ENCODE measurements around the gene HAT1. TPM values are rescaled to one million over a fixed set of nuclear protein-coding genes. Genes with fewer than 3 reads are reported as not detected.

HAT1 gene
- total and polyA plus RNA-seq, 4 donors: 23.8 to 32.6 (median 28.4) TPM

DNA sequence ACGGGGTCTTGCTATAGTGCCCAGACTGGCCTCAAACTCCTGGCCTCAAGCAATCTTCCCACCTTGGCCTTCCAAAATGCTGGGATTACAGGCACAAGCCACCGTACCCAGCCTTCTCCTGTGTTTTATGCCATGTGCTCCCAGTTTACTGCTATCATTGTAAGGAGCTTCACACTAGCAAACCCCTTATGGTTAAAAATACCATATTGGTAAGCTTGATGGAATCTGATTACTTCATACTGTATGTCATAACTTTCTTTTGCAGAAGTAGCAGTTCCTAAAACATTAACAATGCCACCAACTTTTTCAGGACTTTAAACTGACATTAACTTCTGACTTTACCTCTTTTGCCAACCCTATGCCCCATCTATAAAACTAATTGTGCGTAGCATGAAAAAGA, 36.2 kb downstream of the HAT1 start:
- DNase-seq (no peak), ATAC-seq (ENCODE audit: low FRiP score) (no peak)
- intact Hi-C loops (cut with DNase I): no loop called here
- Histone ChIP-seq H3K27ac (ENCODE audit: low read depth in 1 of 2, low read length in 2 of 2) (no peak overlapping the region), H3K36me3 (ENCODE audit: control insufficient read depth in 1 of 2, insufficient read depth in 2 of 2, low read length in 1 of 2) (peaks cover 0 to 3% of the 10 kb centered on the region in 2 donors), H3K4me1 (ENCODE audit: control insufficient read depth in 1 of 2, insufficient read depth in 2 of 2, low read length in 2 of 2) (no peaks in the 10 kb centered on the region), H3K4me3 (ENCODE audit: low read length in 2 of 2) (no peak overlapping the region), H3K27me3 (ENCODE audit: control insufficient read depth in 1 of 2, insufficient read depth in 2 of 2, low read length in 1 of 2) (no peaks in the 10 kb centered on the region), H3K9me3 (ENCODE audit: control insufficient read depth, low read length) (no peaks in the 10 kb centered on the region)
- WGBS, 2 donors: 78 to 81% methylated on average over 3 of the region's 3 CpGs

DNA sequence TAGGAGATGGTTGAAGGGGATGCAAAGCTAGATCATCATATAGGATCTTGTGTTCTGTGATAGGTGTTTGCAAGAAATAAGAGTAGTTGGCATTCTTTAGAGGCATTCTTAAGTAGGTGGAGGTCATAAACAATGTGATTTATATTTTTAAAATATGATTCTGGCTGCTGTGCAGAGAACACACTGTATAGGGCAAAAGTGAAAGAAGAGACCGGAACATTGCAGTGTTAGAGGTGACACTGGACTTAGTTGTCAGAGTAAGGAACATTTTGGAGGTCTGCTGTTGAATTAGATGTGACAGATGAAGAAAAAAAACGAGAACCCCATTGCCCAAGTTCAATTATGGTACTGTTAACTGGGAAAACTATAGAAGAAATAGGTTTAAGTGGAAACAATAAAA, 37.7 kb downstream of the HAT1 start:
- 93% methylated on average over 2 of the region's 2 CpGs for WGBS, 2 donors
- intact Hi-C loops (cut with DNase I): no loop called here
- Histone ChIP-seq H3K36me3 (ENCODE audit: control insufficient read depth in 1 of 2, insufficient read depth in 2 of 2, low read length in 1 of 2) (peaks cover 0 to 3% of the 10 kb centered on the region in 2 donors), H3K27ac (ENCODE audit: low read depth in 1 of 2, low read length in 2 of 2) (no peak overlapping the region), H3K4me1 (ENCODE audit: control insufficient read depth in 1 of 2, insufficient read depth in 2 of 2, low read length in 2 of 2) (no peaks in the 10 kb centered on the region), H3K4me3 (ENCODE audit: low read length in 2 of 2) (no peak overlapping the region), H3K27me3 (ENCODE audit: control insufficient read depth in 1 of 2, insufficient read depth in 2 of 2, low read length in 1 of 2) (no peaks in the 10 kb centered on the region), H3K9me3 (ENCODE audit: control insufficient read depth, low read length) (no peaks in the 10 kb centered on the region)
- no peak for ATAC-seq (ENCODE audit: low FRiP score)
- no peak for DNase-seq

DNA sequence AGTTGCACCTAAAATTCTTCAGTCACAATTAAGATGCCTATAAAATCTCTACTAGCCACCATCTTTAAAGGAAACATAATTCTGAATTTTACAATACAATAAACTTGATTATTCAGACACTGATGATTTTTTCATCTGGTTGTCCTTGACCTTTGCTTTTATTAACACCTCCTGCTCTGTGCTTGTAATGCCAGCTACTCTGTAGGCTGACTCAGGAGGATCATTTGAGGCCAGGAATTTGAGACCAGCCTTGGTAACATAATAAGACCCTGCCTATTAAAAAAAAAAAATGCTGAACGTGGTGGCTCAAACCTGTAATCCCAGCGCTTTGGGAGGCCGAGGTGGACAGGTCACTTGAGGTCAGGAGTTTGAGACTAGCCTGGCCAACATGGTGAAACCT, 38.3 kb downstream of the HAT1 start:
- no peak for ATAC-seq (ENCODE audit: low FRiP score)
- 89 to 91% methylated on average over 3 of the region's 3 CpGs for WGBS, 2 donors
- no peaks in the 10 kb centered on the region for H3K4me1 ChIP-seq (ENCODE audit: control insufficient read depth in 1 of 2, insufficient read depth in 2 of 2, low read length in 2 of 2)

DNA sequence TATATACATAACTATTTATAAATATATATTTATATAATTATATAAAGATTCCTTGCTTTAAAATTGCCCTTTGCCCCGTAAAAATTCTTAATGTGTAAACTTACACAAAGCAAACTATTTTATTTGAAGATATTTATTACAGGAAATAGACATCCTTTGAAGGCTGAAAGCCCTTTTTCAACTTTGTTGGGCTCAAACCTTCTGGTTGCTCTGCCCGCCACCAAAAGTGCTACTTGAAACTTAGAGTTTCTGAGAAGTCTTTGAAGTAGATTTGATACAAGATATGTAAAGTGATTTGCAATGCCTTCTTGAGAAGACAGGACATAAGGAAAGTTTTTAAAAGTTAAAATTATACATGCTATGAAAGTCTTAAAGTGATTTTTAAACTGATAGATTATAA, 40.9 kb downstream of the HAT1 start:
- ATAC-seq (ENCODE audit: low FRiP score): no peak
- H3K4me1 ChIP-seq (ENCODE audit: control insufficient read depth in 1 of 2, insufficient read depth in 2 of 2, low read length in 2 of 2): no peaks in the 10 kb centered on the region
- no peak overlapping the region for H3K4me3 ChIP-seq (ENCODE audit: low read length in 2 of 2)
- H3K27me3 ChIP-seq (ENCODE audit: control insufficient read depth in 1 of 2, insufficient read depth in 2 of 2, low read length in 1 of 2): no peaks in the 10 kb centered on the region
- DNase-seq: no peak
- H3K36me3 ChIP-seq (ENCODE audit: control insufficient read depth in 1 of 2, insufficient read depth in 2 of 2, low read length in 1 of 2): no peaks in the 10 kb centered on the region
- intact Hi-C loops (cut with DNase I): no loop called here
- no peak overlapping the region for H3K27ac ChIP-seq (ENCODE audit: low read depth in 1 of 2, low read length in 2 of 2)
- no peaks in the 10 kb centered on the region for H3K9me3 ChIP-seq (ENCODE audit: control insufficient read depth, low read length)
- 98 to 99% methylated on average over 2 of the region's 2 CpGs for WGBS, 2 donors

More for the DNA sequence above, 38.3 kb downstream of the HAT1 start:
- Histone ChIP-seq H3K36me3 (ENCODE audit: control insufficient read depth in 1 of 2, insufficient read depth in 2 of 2, low read length in 1 of 2) (peaks cover 0 to 3% of the 10 kb centered on the region in 2 donors), H3K4me3 (ENCODE audit: low read length in 2 of 2) (no peak overlapping the region), H3K27ac (ENCODE audit: low read depth in 1 of 2, low read length in 2 of 2) (no peak overlapping the region), H3K9me3 (ENCODE audit: control insufficient read depth, low read length) (no peaks in the 10 kb centered on the region), H3K27me3 (ENCODE audit: control insufficient read depth in 1 of 2, insufficient read depth in 2 of 2, low read length in 1 of 2) (no peaks in the 10 kb centered on the region)
- intact Hi-C loops (cut with DNase I): no loop called here
- no peak for DNase-seq

DNA sequence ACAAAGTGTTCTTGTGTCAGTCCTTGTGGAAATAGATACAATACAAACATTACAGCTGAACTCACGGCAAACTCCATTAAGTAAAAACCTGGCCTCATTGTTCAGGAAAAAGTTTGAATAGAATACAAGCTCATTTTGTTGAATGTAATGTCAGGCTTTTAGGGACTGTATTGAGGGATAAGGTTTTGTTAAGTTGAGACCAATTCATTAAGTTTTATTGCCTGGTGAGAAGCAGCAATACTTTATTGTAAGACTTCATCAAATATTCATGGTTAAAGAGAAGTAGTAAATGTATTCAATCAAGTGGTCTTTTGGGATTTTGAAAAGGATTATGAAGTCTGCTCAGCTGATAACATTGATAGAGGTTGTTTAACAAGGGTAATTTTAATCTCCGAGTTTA, 42.0 kb downstream of the HAT1 start:
- WGBS, 2 donors: 89 to 90% methylated on average over 2 of the region's 2 CpGs
- DNase-seq (no peak), ATAC-seq (ENCODE audit: low FRiP score) (no peak)
- no peaks in the 10 kb centered on the region for H3K27me3 ChIP-seq (ENCODE audit: control insufficient read depth in 1 of 2, insufficient read depth in 2 of 2, low read length in 1 of 2)
- no peaks in the 10 kb centered on the region for H3K36me3 ChIP-seq (ENCODE audit: control insufficient read depth in 1 of 2, insufficient read depth in 2 of 2, low read length in 1 of 2)
- H3K9me3 ChIP-seq (ENCODE audit: control insufficient read depth, low read length): no peaks in the 10 kb centered on the region
- no peak overlapping the region for H3K4me3 ChIP-seq (ENCODE audit: low read length in 2 of 2)
- H3K27ac ChIP-seq (ENCODE audit: low read depth in 1 of 2, low read length in 2 of 2): no peak overlapping the region
- intact Hi-C loops (cut with DNase I): no loop called here
- no peaks in the 10 kb centered on the region for H3K4me1 ChIP-seq (ENCODE audit: control insufficient read depth in 1 of 2, insufficient read depth in 2 of 2, low read length in 2 of 2)

DNA sequence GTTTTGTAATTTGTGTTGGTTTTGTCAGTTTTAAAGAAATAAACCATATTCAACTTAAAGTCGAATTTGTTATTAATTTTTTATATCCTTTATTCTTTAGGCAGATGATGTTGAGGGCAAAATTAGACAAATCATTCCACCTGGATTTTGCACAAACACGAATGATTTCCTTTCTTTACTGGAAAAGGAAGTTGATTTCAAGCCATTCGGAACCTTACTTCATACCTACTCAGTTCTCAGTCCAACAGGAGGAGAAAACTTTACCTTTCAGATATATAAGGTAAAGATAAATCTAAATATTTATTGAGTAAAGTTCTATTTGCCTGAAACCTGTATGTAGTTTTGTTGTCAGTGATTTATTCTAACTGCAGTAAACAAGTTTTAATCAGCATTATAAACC, 43.0 kb downstream of the HAT1 start:
- Histone ChIP-seq H3K27ac (ENCODE audit: low read depth in 1 of 2, low read length in 2 of 2) (no peak overlapping the region), H3K36me3 (ENCODE audit: control insufficient read depth in 1 of 2, insufficient read depth in 2 of 2, low read length in 1 of 2) (no peaks in the 10 kb centered on the region), H3K4me3 (ENCODE audit: low read length in 2 of 2) (no peak overlapping the region), H3K9me3 (ENCODE audit: control insufficient read depth, low read length) (no peaks in the 10 kb centered on the region), H3K4me1 (ENCODE audit: control insufficient read depth in 1 of 2, insufficient read depth in 2 of 2, low read length in 2 of 2) (no peaks in the 10 kb centered on the region), H3K27me3 (ENCODE audit: control insufficient read depth in 1 of 2, insufficient read depth in 2 of 2, low read length in 1 of 2) (no peaks in the 10 kb centered on the region)
- DNase-seq (no peak), ATAC-seq (ENCODE audit: low FRiP score) (no peak)
- intact Hi-C loops (cut with DNase I): no loop called here
- WGBS, 2 donors: 90 to 92% methylated on average over 3 of the region's 3 CpGs

DNA sequence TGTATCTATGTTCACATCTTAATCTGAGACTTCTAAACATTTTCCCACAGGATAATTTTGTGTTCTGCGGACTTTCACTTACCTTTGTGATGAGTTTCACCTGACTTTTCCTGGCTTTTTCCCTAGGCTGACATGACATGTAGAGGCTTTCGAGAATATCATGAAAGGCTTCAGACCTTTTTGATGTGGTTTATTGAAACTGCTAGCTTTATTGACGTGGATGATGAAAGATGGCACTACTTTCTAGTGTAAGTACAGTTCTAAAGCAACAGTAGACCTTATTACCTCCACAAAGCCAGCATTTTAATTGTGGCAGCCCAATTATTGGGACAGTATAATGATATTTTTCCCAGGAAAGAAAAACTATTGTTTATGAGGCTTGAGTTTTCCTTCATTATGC, 43.4 kb downstream of the HAT1 start:
- DNase-seq (no peak), ATAC-seq (ENCODE audit: low FRiP score) (no peak)
- intact Hi-C loops (cut with DNase I): no loop called here
- 95 to 96% methylated on average over 3 of the region's 3 CpGs for WGBS, 2 donors
- Histone ChIP-seq H3K27me3 (ENCODE audit: control insufficient read depth in 1 of 2, insufficient read depth in 2 of 2, low read length in 1 of 2) (no peaks in the 10 kb centered on the region), H3K4me1 (ENCODE audit: control insufficient read depth in 1 of 2, insufficient read depth in 2 of 2, low read length in 2 of 2) (no peaks in the 10 kb centered on the region), H3K36me3 (ENCODE audit: control insufficient read depth in 1 of 2, insufficient read depth in 2 of 2, low read length in 1 of 2) (no peaks in the 10 kb centered on the region), H3K9me3 (ENCODE audit: control insufficient read depth, low read length) (no peaks in the 10 kb centered on the region), H3K27ac (ENCODE audit: low read depth in 1 of 2, low read length in 2 of 2) (no peak overlapping the region), H3K4me3 (ENCODE audit: low read length in 2 of 2) (no peak overlapping the region)

DNA sequence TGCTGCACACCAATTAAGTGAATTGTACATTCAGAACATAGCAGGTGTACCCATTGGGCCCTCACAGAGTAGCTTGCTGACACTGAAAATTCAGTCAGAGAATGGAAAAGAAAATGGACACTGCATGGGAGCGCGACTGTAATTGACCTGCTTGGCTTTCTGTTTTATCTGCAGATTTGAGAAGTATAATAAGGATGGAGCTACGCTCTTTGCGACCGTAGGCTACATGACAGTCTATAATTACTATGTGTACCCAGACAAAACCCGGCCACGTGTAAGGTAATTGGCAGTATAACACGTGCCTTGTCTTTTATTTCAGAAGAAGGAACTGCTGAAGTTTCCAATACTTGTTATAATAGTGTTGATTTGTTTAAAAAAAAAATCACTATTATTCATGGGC, 44.0 kb downstream of the HAT1 start:
- no peak overlapping the region for H3K27ac ChIP-seq (ENCODE audit: low read depth in 1 of 2, low read length in 2 of 2)
- H3K36me3 ChIP-seq (ENCODE audit: control insufficient read depth in 1 of 2, insufficient read depth in 2 of 2, low read length in 1 of 2): no peaks in the 10 kb centered on the region
- intact Hi-C loops (cut with DNase I): no loop called here
- H3K27me3 ChIP-seq (ENCODE audit: control insufficient read depth in 1 of 2, insufficient read depth in 2 of 2, low read length in 1 of 2): no peaks in the 10 kb centered on the region
- no peak for DNase-seq
- 95 to 96% methylated on average over 8 of the region's 8 CpGs for WGBS, 2 donors
- H3K4me1 ChIP-seq (ENCODE audit: control insufficient read depth in 1 of 2, insufficient read depth in 2 of 2, low read length in 2 of 2): no peaks in the 10 kb centered on the region
- no peak for ATAC-seq (ENCODE audit: low FRiP score)
- no peak overlapping the region for H3K4me3 ChIP-seq (ENCODE audit: low read length in 2 of 2)
- no peaks in the 10 kb centered on the region for H3K9me3 ChIP-seq (ENCODE audit: control insufficient read depth, low read length)

DNA sequence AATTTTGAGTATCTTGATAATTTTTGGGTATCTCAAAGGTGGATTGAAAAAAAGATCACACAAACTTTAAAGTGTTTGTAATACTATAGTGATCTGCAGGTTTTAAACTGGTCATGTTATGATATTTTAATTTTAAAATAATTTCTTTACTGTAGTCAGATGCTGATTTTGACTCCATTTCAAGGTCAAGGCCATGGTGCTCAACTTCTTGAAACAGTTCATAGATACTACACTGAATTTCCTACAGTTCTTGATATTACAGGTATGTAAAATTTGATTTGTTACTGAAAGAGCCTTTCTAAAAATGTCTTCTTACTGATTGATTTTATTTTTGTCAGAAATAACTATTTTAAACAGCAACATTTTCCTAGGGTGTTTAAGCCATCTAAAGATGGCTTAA, 44.4 kb downstream of the HAT1 start:
- H3K27ac ChIP-seq (ENCODE audit: low read depth in 1 of 2, low read length in 2 of 2): no peak overlapping the region
- H3K4me3 ChIP-seq (ENCODE audit: low read length in 2 of 2): no peak overlapping the region
- intact Hi-C loops (cut with DNase I): no loop called here
- no peaks in the 10 kb centered on the region for H3K4me1 ChIP-seq (ENCODE audit: control insufficient read depth in 1 of 2, insufficient read depth in 2 of 2, low read length in 2 of 2)
- H3K36me3 ChIP-seq (ENCODE audit: control insufficient read depth in 1 of 2, insufficient read depth in 2 of 2, low read length in 1 of 2): peaks cover 0 to under 1% of the 10 kb centered on the region in 2 donors
- no peaks in the 10 kb centered on the region for H3K27me3 ChIP-seq (ENCODE audit: control insufficient read depth in 1 of 2, insufficient read depth in 2 of 2, low read length in 1 of 2)
- DNase-seq (no peak), ATAC-seq (ENCODE audit: low FRiP score) (no peak)
- no peaks in the 10 kb centered on the region for H3K9me3 ChIP-seq (ENCODE audit: control insufficient read depth, low read length)
